ENCODE data around the gene CPEB4.

DNA sequence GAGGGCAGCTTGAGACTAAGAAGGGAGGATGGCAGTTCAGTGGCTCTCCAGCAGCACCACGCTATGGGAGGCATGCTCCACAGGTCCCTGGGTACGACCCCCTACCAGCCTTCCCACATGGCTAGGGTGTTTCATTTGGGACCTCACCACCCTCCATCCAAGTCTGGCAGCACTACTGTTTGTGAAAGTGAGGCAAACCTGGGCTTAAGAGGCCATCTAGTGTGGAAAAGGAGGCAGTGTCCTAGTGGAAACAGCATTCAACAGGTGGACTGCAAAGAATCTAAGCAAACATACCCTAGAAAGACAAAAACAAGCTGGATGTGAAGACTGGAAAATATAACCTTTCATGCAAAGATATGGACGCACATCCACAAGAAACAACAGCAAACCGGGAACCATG is 96.1 kb downstream of the CPEB4 start:
- TF ChIP-seq POLR2A (IDR thresholded peaks at IDR 0.05; ENCODE audit: low read depth, low read length) (no peak), MAFK (IDR thresholded peaks at IDR 0.05; ENCODE audit: low read depth, low read length) (no peak), FOS (IDR thresholded peaks at IDR 0.05; ENCODE audit: low read depth, low read length) (no peak), RAD21 (IDR thresholded peaks at IDR 0.05; ENCODE audit: low read length) (peak; percentile 66), CHD1 (IDR thresholded peaks at IDR 0.05; ENCODE audit: low read depth, low read length) (no peak)
- TF ChIP-seq, protein P1, sequence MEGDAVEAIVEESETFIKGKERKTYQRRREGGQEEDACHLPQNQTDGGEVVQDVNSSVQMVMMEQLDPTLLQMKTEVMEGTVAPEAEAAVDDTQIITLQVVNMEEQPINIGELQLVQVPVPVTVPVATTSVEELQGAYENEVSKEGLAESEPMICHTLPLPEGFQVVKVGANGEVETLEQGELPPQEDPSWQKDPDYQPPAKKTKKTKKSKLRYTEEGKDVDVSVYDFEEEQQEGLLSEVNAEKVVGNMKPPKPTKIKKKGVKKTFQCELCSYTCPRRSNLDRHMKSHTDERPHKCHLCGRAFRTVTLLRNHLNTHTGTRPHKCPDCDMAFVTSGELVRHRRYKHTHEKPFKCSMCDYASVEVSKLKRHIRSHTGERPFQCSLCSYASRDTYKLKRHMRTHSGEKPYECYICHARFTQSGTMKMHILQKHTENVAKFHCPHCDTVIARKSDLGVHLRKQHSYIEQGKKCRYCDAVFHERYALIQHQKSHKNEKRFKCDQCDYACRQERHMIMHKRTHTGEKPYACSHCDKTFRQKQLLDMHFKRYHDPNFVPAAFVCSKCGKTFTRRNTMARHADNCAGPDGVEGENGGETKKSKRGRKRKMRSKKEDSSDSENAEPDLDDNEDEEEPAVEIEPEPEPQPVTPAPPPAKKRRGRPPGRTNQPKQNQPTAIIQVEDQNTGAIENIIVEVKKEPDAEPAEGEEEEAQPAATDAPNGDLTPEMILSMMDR (conservative IDR thresholded peaks at IDR 0.05; ENCODE audit: low read depth, low read length), result peak; percentile 44

All from IMR-90 (cell line).